Measurements from ENCODE around the gene PRKG1. TPM values are rescaled to one million over a fixed set of nuclear protein-coding genes. Genes with fewer than 3 reads are reported as not detected.

The PRKG1 gene
- total RNA-seq, 1 donor = 19.5 TPM

GRCh38 chr10:52121688-52122087 lies 1047.4 kb downstream of the PRKG1 start:
- Histone ChIP-seq H3K4me1 (ENCODE audit: insufficient read depth, low read length) (no peaks in the 10 kb centered on the region), H3K79me2 (ENCODE audit: insufficient read depth, low read length) (no peaks in the 10 kb centered on the region), H3K27me3 (ENCODE audit: insufficient read depth, low read length) (no peaks in the 10 kb centered on the region), H3K27ac (ENCODE audit: low read depth, low read length) (no peak overlapping the region), H3K4me2 (ENCODE audit: insufficient read depth, low read length) (no peak overlapping the region), H3K36me3 (ENCODE audit: insufficient read depth, low read length) (no peaks in the 10 kb centered on the region), H4K20me1 (ENCODE audit: insufficient read depth, low read length) (no peaks in the 10 kb centered on the region), H3K9me3 (ENCODE audit: low read depth, low read length) (no peaks in the 10 kb centered on the region), H2AFZ (ENCODE audit: low read length) (no peak overlapping the region), H3K4me3 (ENCODE audit: insufficient read depth, low read length) (no peak overlapping the region)
- no peak for TF ChIP-seq CTCF (IDR thresholded peaks at IDR 0.05; ENCODE audit: extremely low read depth, low read depth, low read length)
- no peak for DNase-seq (ENCODE audit: insufficient read length, low spot score, missing footprints)

- Histone ChIP-seq H2AFZ (ENCODE audit: low read length) (no peak overlapping the region), H4K20me1 (ENCODE audit: insufficient read depth, low read length) (no peaks in the 10 kb centered on the region), H3K4me3 (ENCODE audit: insufficient read depth, low read length) (no peak overlapping the region), H3K27me3 (ENCODE audit: insufficient read depth, low read length) (no peaks in the 10 kb centered on the region), H3K36me3 (ENCODE audit: insufficient read depth, low read length) (no peaks in the 10 kb centered on the region), H3K9me3 (ENCODE audit: low read depth, low read length) (no peaks in the 10 kb centered on the region), H3K27ac (ENCODE audit: low read depth, low read length) (no peak overlapping the region), H3K4me2 (ENCODE audit: insufficient read depth, low read length) (no peak overlapping the region), H3K79me2 (ENCODE audit: insufficient read depth, low read length) (no peaks in the 10 kb centered on the region), H3K4me1 (ENCODE audit: insufficient read depth, low read length) (no peaks in the 10 kb centered on the region)
- DNase-seq (ENCODE audit: insufficient read length, low spot score, missing footprints) = no peak
- TF ChIP-seq CTCF (IDR thresholded peaks at IDR 0.05; ENCODE audit: extremely low read depth, low read depth, low read length) = no peak
Observed at GRCh38 chr10:52128056-52128683, 1053.9 kb downstream of the PRKG1 start.

- Histone ChIP-seq H3K9me3 (ENCODE audit: low read depth, low read length) (no peaks in the 10 kb centered on the region), H3K4me3 (ENCODE audit: insufficient read depth, low read length) (no peak overlapping the region), H3K27ac (ENCODE audit: low read depth, low read length) (no peak overlapping the region), H3K36me3 (ENCODE audit: insufficient read depth, low read length) (no peaks in the 10 kb centered on the region), H3K4me1 (ENCODE audit: insufficient read depth, low read length) (no peaks in the 10 kb centered on the region), H3K27me3 (ENCODE audit: insufficient read depth, low read length) (no peaks in the 10 kb centered on the region), H2AFZ (ENCODE audit: low read length) (no peak overlapping the region), H4K20me1 (ENCODE audit: insufficient read depth, low read length) (no peaks in the 10 kb centered on the region), H3K4me2 (ENCODE audit: insufficient read depth, low read length) (no peak overlapping the region), H3K79me2 (ENCODE audit: insufficient read depth, low read length) (no peaks in the 10 kb centered on the region)
- DNase-seq (ENCODE audit: insufficient read length, low spot score, missing footprints) = no peak
- no peak for TF ChIP-seq CTCF (IDR thresholded peaks at IDR 0.05; ENCODE audit: extremely low read depth, low read depth, low read length)
Observed at GRCh38 chr10:52129410-52130178, 1055.3 kb downstream of the PRKG1 start.

GRCh38 chr10:52135101-52135500 lies 1060.8 kb downstream of the PRKG1 start:
- Histone ChIP-seq H3K79me2 (ENCODE audit: insufficient read depth, low read length) (no peaks in the 10 kb centered on the region), H2AFZ (ENCODE audit: low read length) (no peak overlapping the region), H3K9me3 (ENCODE audit: low read depth, low read length) (no peaks in the 10 kb centered on the region), H3K36me3 (ENCODE audit: insufficient read depth, low read length) (no peaks in the 10 kb centered on the region), H3K4me3 (ENCODE audit: insufficient read depth, low read length) (no peak overlapping the region), H3K4me2 (ENCODE audit: insufficient read depth, low read length) (no peak overlapping the region), H4K20me1 (ENCODE audit: insufficient read depth, low read length) (no peaks in the 10 kb centered on the region), H3K27ac (ENCODE audit: low read depth, low read length) (no peak overlapping the region), H3K27me3 (ENCODE audit: insufficient read depth, low read length) (no peaks in the 10 kb centered on the region), H3K4me1 (ENCODE audit: insufficient read depth, low read length) (no peaks in the 10 kb centered on the region)
- no peak for DNase-seq (ENCODE audit: insufficient read length, low spot score, missing footprints)
- no peak for TF ChIP-seq CTCF (IDR thresholded peaks at IDR 0.05; ENCODE audit: extremely low read depth, low read depth, low read length)
